Ishikawa (cell line): Measurements from ENCODE around the gene CDC42BPA.

ENCODE experiments used
- CEBPB ChIP-seq: IDR thresholded peaks from 2 replicates; pipeline ENCODE4 v1.6.1; 2012
- CREB1 ChIP-seq: IDR thresholded peaks from 2 replicates; pipeline ENCODE4 v1.6.1; 2012; ENCODE audit warnings: low read depth
- EGR1 ChIP-seq: IDR thresholded peaks from 2 replicates; pipeline ENCODE4 v1.6.1; 2012
- EP300 ChIP-seq: IDR thresholded peaks from 2 replicates; pipeline ENCODE4 v1.6.1; 2012; ENCODE audit warnings: borderline replicate concordance
- FOXM1 ChIP-seq: IDR thresholded peaks from 2 replicates; pipeline ENCODE4 v1.6.1; 2012; ENCODE audit warnings: low read depth, borderline replicate concordance
- MAX ChIP-seq: IDR thresholded peaks from 2 replicates; pipeline ENCODE4 v1.6.1; 2012
- NFIC ChIP-seq: IDR thresholded peaks from 2 replicates; pipeline ENCODE4 v1.6.1; 2012
- RAD21 ChIP-seq: IDR thresholded peaks from 2 replicates; pipeline ENCODE4 v1.6.1; 2012; ENCODE audit warnings: low read depth
- TAF1 ChIP-seq: IDR thresholded peaks from 2 replicates; pipeline ENCODE4 v1.6.1; 2012; ENCODE audit warnings: low read depth, mild to moderate bottlenecking
- TCF12 ChIP-seq: IDR thresholded peaks from 2 replicates; pipeline ENCODE4 v1.6.1; 2012; ENCODE audit warnings: low read depth
- TEAD4 ChIP-seq: IDR thresholded peaks from 2 replicates; pipeline ENCODE4 v1.6.1; 2012
- USF1 ChIP-seq: IDR thresholded peaks from 2 replicates; pipeline ENCODE4 v1.6.1; 2012
- YY1 ChIP-seq: IDR thresholded peaks from 2 replicates; pipeline ENCODE4 v1.6.1; 2012; ENCODE audit warnings: low read depth
- ZBTB7A ChIP-seq: IDR thresholded peaks from 2 replicates; pipeline ENCODE4 v1.6.1; 2012; ENCODE audit warnings: low read depth
- TF ChIP-seq, protein P1 (sequence below): IDR thresholded peaks from 2 replicates; pipeline ENCODE4 v1.6.1; 2012; ENCODE audit warnings: low read depth, mild to moderate bottlenecking

CDC42BPA gene

GRCh38 chr1:226965581-226966440 is 352.5 kb downstream of the CDC42BPA start:
- TF ChIP-seq RAD21 = no peak
- no peak for TF ChIP-seq TCF12
- no peak for TF ChIP-seq TAF1
- no peak for TF ChIP-seq TEAD4
- TF ChIP-seq ZBTB7A = no peak
- TF ChIP-seq NFIC = no peak
- TF ChIP-seq CREB1 = no peak

- no peak for TF ChIP-seq MAX
Observed at GRCh38 chr1:226964611-226965486, 353.4 kb downstream of the CDC42BPA start.

DNA sequence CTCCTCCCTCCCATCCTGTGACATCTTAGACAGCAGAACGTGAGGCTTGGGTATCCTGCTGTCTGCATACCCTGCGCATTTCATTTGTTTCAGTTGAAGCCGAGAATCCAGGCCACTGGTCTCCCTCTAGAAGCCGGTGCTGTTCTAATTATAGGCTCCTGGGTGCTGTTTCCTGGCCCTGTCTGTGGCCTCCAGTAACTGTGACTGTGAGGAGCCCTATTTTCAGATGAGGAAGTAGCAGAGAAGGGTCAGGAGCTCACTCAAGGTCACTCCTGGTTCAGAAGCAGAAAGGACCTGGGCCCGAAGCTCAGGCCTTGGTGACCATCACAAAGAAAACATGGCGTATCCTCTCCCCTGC is 354.2 kb downstream of the CDC42BPA start:
- TF ChIP-seq CEBPB (no peak), TEAD4 (no peak), ZBTB7A (no peak), NFIC (no peak), MAX (no peak), FOXM1 (no peak), YY1 (no peak), TCF12 (no peak), CREB1 (no peak), USF1 (no peak), TAF1 (no peak), EP300 (no peak), EGR1 (no peak), RAD21 (no peak)
- TF ChIP-seq, protein P1, sequence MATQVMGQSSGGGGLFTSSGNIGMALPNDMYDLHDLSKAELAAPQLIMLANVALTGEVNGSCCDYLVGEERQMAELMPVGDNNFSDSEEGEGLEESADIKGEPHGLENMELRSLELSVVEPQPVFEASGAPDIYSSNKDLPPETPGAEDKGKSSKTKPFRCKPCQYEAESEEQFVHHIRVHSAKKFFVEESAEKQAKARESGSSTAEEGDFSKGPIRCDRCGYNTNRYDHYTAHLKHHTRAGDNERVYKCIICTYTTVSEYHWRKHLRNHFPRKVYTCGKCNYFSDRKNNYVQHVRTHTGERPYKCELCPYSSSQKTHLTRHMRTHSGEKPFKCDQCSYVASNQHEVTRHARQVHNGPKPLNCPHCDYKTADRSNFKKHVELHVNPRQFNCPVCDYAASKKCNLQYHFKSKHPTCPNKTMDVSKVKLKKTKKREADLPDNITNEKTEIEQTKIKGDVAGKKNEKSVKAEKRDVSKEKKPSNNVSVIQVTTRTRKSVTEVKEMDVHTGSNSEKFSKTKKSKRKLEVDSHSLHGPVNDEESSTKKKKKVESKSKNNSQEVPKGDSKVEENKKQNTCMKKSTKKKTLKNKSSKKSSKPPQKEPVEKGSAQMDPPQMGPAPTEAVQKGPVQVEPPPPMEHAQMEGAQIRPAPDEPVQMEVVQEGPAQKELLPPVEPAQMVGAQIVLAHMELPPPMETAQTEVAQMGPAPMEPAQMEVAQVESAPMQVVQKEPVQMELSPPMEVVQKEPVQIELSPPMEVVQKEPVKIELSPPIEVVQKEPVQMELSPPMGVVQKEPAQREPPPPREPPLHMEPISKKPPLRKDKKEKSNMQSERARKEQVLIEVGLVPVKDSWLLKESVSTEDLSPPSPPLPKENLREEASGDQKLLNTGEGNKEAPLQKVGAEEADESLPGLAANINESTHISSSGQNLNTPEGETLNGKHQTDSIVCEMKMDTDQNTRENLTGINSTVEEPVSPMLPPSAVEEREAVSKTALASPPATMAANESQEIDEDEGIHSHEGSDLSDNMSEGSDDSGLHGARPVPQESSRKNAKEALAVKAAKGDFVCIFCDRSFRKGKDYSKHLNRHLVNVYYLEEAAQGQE = no peak

DNA sequence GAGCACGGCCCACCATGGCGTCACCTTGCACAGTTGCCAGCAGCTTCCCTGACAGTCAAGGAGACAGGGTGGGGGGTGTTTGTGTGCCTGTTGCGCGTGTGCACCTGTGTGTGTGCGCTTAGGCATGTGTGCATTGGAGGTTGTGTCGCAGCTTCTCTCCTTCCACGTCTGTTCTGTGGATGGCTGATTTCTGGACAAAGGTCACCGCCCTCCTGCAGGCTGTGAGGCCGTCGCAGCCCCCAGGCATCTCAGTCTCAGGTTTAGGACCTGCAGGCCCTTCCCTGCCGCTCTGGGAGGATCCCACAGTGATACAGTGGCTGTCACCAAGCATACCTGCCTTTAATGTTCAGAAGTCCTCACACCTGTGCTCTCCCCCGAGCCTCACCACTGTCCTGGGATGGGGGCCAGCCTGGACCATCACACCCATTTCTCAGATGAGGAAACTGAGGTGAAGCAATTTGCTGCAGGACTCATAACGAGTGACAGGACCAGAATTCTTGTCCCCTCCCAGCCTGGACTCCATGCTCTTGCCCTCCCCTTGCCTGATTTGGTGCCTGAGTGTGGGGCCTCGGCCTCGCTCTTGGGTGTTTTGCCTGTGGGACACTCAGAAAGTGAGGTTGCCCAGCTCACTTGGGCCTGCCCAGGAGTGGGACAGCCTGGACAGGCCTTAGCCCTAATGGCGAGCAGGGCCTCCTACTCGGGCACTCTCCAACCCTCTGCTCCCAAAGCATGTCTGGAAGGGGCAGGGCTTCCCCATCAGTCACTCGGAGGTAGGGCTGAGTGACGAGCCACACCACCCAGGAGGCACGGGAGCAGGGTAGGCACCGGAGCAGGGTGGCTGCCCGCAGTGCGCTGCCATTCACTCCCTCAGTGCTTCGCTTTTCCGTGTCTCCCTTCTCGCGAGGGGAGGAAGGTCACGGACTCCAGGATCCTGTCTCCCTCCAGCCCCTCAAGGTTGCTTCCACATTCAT is 355.6 kb downstream of the CDC42BPA start:
- no peak for TF ChIP-seq FOXM1
- TF ChIP-seq EP300 = no peak
- TF ChIP-seq NFIC = no peak
- no peak for TF ChIP-seq TEAD4
- no peak for TF ChIP-seq EGR1
- TF ChIP-seq TAF1 = no peak
- no peak for TF ChIP-seq ZBTB7A
- no peak for TF ChIP-seq YY1
- TF ChIP-seq CEBPB = no peak
- no peak for TF ChIP-seq USF1
- no peak for TF ChIP-seq RAD21
- TF ChIP-seq CREB1 = no peak
- TF ChIP-seq, protein P1 = no peak
- TF ChIP-seq TCF12 = no peak
- no peak for TF ChIP-seq MAX
